K562 (cell line): ENCODE results near the gene CLCF1. TPM values are rescaled to one million over a fixed set of nuclear protein-coding genes. Genes with fewer than 3 reads are reported as not detected.
A peak's percentile ranks its signal among the peaks of the same experiment; 100 is the strongest.

Experiments used
- ATAC-seq: fragments of 200-7000 bp; cut with Tn5 transposase; 3 replicates; pipeline ENCODE4 v1.9.1; 2020; ENCODE audit warnings: moderate library complexity
- BruUV-seq: library from RNA; stranded (reverse); fragments of 400-500 nt; replicated peaks from 2 replicates; lab custom pipeline; 2021; lab: Mats Ljungman, UMichigan
- CTCF ChIA-PET: fragments of 300-600 bp; formaldehyde crosslinking; extraction: SDS; loops from one replicate; lab custom pipeline; 2021; ENCODE audit warnings: low intra/inter-chr PET ratio; lab: Yijun Ruan, JAX
- POLR2A ChIA-PET: fragments of 300-600, 350-650 bp; sonication (Branson Sonifier 250); formaldehyde crosslinking; extraction: SDS; loops from one replicate; lab custom pipeline; 2021; ENCODE audit warnings: antibody characterized with exemption, inconsistent platforms; lab: Yijun Ruan, JAX
- DNase-seq, 4 experiments: peaks; one replicate each; pipeline versions ENCODE4 v3.0.0 to v3.0.0-alpha.2; 2011 to 2018; ENCODE audit warnings: low spot score in 3 of 4, mixed read lengths in 3 of 4; ENCODE audit errors: extremely low read depth in 1 of 4
- FAIRE-seq: peaks from 2 replicates; lab custom pipeline; 2011; peaks lifted over from hg19 to GRCh38; lab: Jason Lieb, UNC
- H2AFZ ChIP-seq: 2 replicates; pipeline ENCODE4 v1.6.0; 2011; ENCODE audit warnings: low read depth, low read length, control low read depth, inconsistent platforms
- H3K27ac ChIP-seq: fragments of 200-600 bp; 3 replicates; pipeline ENCODE4 v1.8.0; 2011; ENCODE audit warnings: low read depth, mild to moderate bottlenecking, control low read depth, inconsistent platforms, low read length, moderate library complexity, mixed read lengths; ENCODE audit errors: extremely low read depth
- H3K27me3 ChIP-seq, 2 experiments: fragments of 300-600 bp in 1 of 2; 2 replicates in 1 of 2; 3 replicates in 1 of 2; pipeline versions ENCODE4 v1.6.0 to v1.8.0; 2011; ENCODE audit warnings: inconsistent platforms in 2 of 2, low read length in 2 of 2, mild to moderate bottlenecking in 1 of 2, mixed read lengths in 1 of 2, moderate library complexity in 1 of 2; ENCODE audit not compliant: control insufficient read depth in 2 of 2, insufficient read depth in 2 of 2
- H3K36me3 ChIP-seq: fragments of 300-600 bp; 3 replicates; pipeline ENCODE4 v1.8.0; 2011; ENCODE audit warnings: mild to moderate bottlenecking, low read length, inconsistent platforms; ENCODE audit not compliant: control insufficient read depth, insufficient read depth
- H3K4me1 ChIP-seq, 2 experiments: fragments of 200-600 bp in 1 of 2; replicated peaks in 1 of 2; 2 replicates in 1 of 2; 3 replicates in 1 of 2; pipeline versions ENCODE4 v1.5.1 to v1.8.0; 2011; ENCODE audit warnings: inconsistent platforms in 2 of 2, low read length in 2 of 2, mild to moderate bottlenecking in 1 of 2, mixed read lengths in 1 of 2, moderate library complexity in 1 of 2; ENCODE audit not compliant: control insufficient read depth in 2 of 2, insufficient read depth in 2 of 2
- H3K4me2 ChIP-seq: 2 replicates; pipeline ENCODE4 v1.6.1; 2011; ENCODE audit warnings: low read length, control low read depth, inconsistent platforms, mixed read lengths; ENCODE audit not compliant: insufficient read depth
- H3K4me3 ChIP-seq: fragments of 200-600 bp; sonication (generic), shearing (Covaris generic); 2 replicates; pipeline ENCODE4 v1.5.1; 2016; ENCODE audit warnings: control low read depth, inconsistent platforms
- H3K79me2 ChIP-seq: fragments of 200-600 bp; 3 replicates; pipeline ENCODE4 v1.8.0; 2011; ENCODE audit warnings: low read length, inconsistent platforms; ENCODE audit not compliant: control insufficient read depth, insufficient read depth
- H3K9ac ChIP-seq, 2 experiments: 2 replicates each; pipeline versions ENCODE4 v1.6.0 to v1.6.1; 2011; ENCODE audit warnings: low read depth in 2 of 2, low read length in 2 of 2, control low read depth in 1 of 2, inconsistent platforms in 1 of 2, mild to moderate bottlenecking in 1 of 2, mixed read lengths in 1 of 2; ENCODE audit not compliant: insufficient read depth in 1 of 2
- H3K9me1 ChIP-seq: one replicate; pipeline ENCODE4 v1.6.0; 2011; ENCODE audit warnings: inconsistent platforms, mild to moderate bottlenecking, low read length, moderate library complexity; ENCODE audit not compliant: control insufficient read depth, insufficient read depth
- H3K9me3 ChIP-seq: replicated peaks from 2 replicates; pipeline ENCODE4 v1.5.1; 2011; ENCODE audit warnings: low read depth, low read length, inconsistent platforms; ENCODE audit not compliant: control insufficient read depth, insufficient read depth
- H4K20me1 ChIP-seq: replicated peaks from 2 replicates; pipeline ENCODE4 v1.6.1; 2011; ENCODE audit warnings: low read length, inconsistent platforms, mixed read lengths; ENCODE audit not compliant: control insufficient read depth, insufficient read depth
- THAP12 ChIP-seq: fragments of 250-450 bp; sonication (Bioruptor Pico); IDR thresholded peaks from 2 replicates; pipeline ENCODE4 v1.9.0; 2021; ENCODE audit warnings: mild to moderate bottlenecking, inconsistent platforms
- UBTF ChIP-seq, 2 experiments: IDR thresholded peaks; 2 replicates each; pipeline ENCODE4 v1.6.1; 2012; ENCODE audit warnings: improper control_type of control experiment in 2 of 2, low read depth in 2 of 2, low read length in 2 of 2, borderline replicate concordance in 1 of 2
- WGBS: fragments of 100-300 bp; shearing (Covaris generic); methylation state at CpG from one replicate; pipeline ENCODE4 v1.1.6; 2016; ENCODE audit warnings: low coverage, mixed read lengths; ENCODE audit not compliant: insufficient coverage; ENCODE audit errors: missing lambda C conversion rate; 5-methylcytosine and 5-hydroxymethylcytosine counted together
- in situ Hi-C: fragments of 300-500 bp; cut with MboI; formaldehyde crosslinking; loops from 4 replicates; pipeline ENCODE4 v1.15.0; 2018; ENCODE audit warnings: inconsistent platforms, mixed read lengths
- intact Hi-C: fragments of 100-400 bp; cut with micrococcal nuclease; formaldehyde crosslinking; loops from 2 replicates; pipeline ENCODE4 v1.14.2; 2022
- polyA plus RNA-seq, 8 experiments: library from polyadenylated mRNA; depleted of rRNA in 4 of 8; stranded (reverse) in 5 of 8; unstranded in 3 of 8; fragments of >200 nt; fragmentation: Nextera tagmentation in 2 of 8; fragmentation: Illumina TruSeq in 1 of 8; extraction: Ambion mirVana in 2 of 8; extraction: Trizol in 1 of 8; gene quantifications; 2 replicates each; pipeline versions ENCODE4 v1.2.1 to v1.2.3, GENCODE V29; 2011 to 2014; ENCODE audit warnings: inconsistent platforms in 1 of 8, missing spikeins in 1 of 8
- total RNA-seq, 7 experiments: library from RNA; depleted of rRNA in 6 of 7; stranded (reverse); fragments of >200 nt in 6 of 7; fragmentation: Illumina TruSeq in 2 of 7; extraction: Trizol in 2 of 7; gene quantifications; 2 replicates each; pipeline versions ENCODE4 v1.2.1 to v1.2.3, GENCODE V29; 2011 to 2021; ENCODE audit warnings: low replicate concordance in 1 of 7
- TF ChIP-seq, protein P1 (sequence below): fragments of 450-650 bp; IDR thresholded peaks from 2 replicates; pipeline ENCODE4 v1.6.1; 2018; ENCODE audit not compliant: partially characterized antibody

The CLCF1 gene
- total and polyA plus RNA-seq, 9 of the 15 experiments (the other 6 are each of a cell fraction or from before 2014, with no cell fraction given): 0.49 to 5.8 (median 3.0) TPM

DNA sequence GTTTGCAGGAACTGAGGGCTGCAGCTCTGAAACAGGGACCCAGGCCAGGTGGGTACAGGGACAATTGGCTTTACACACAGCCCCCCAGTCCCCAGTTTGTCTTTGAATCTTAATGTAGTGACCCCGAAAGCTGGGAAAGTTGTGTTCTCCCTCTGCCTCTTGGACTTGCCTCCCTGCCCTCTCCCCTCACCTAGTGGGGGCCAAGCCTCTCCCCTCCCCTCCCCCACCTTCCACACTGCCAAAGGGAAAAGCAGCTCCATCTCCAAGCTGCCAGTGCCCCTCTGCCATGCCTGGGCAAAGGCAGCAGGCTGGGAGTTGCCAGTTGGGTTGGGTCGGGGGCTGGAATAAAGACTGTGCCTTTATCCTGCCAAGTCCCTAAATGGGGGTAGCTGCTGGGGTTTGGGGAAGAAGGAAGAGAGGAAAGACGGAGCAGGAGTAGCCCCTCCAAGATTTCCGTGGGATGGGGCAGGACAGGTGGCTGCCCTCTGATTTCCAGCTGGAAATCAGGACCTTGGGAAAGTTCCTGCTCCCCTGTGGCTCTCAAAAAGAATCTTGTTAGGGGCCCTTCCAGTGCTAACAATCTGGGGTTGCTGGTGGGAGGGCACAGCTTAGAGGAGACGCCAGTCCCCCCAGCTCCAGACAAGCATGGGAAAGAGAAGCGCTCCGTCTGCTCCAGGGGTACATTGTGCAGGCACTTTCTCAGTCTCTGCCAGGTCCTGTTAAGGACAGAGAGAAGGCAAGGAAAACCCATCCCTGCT lies 2.8 kb upstream of the CLCF1 start:
- CTCF ChIA-PET: interaction anchor here (4.1 kb wide), 1 partner anchor 19 kb away, joined by 21 read pairs; no protein-coding TSS in a partner anchor
- H3K9ac ChIP-seq: peak overlapping the region in 1 of 2 experiments; percentile 71; a peak in 1 of 4 replicates
- no peak overlapping the region for H3K4me3 ChIP-seq
- H3K4me2 ChIP-seq: no peak overlapping the region
- TF ChIP-seq, protein P1, sequence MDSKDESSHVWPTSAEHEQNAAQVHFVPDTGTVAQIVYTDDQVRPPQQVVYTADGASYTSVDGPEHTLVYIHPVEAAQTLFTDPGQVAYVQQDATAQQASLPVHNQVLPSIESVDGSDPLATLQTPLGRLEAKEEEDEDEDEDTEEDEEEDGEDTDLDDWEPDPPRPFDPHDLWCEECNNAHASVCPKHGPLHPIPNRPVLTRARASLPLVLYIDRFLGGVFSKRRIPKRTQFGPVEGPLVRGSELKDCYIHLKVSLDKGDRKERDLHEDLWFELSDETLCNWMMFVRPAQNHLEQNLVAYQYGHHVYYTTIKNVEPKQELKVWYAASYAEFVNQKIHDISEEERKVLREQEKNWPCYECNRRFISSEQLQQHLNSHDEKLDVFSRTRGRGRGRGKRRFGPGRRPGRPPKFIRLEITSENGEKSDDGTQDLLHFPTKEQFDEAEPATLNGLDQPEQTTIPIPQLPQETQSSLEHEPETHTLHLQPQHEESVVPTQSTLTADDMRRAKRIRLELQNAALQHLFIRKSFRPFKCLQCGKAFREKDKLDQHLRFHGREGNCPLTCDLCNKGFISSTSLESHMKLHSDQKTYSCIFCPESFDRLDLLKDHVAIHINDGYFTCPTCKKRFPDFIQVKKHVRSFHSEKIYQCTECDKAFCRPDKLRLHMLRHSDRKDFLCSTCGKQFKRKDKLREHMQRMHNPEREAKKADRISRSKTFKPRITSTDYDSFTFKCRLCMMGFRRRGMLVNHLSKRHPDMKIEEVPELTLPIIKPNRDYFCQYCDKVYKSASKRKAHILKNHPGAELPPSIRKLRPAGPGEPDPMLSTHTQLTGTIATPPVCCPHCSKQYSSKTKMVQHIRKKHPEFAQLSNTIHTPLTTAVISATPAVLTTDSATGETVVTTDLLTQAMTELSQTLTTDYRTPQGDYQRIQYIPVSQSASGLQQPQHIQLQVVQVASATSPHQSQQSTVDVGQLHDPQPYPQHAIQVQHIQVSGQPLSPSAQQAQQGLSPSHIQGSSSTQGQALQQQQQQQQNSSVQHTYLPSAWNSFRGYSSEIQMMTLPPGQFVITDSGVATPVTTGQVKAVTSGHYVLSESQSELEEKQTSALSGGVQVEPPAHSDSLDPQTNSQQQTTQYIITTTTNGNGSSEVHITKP: peak; percentile 24
- TF ChIP-seq UBTF (IDR thresholded peaks at IDR 0.05; ENCODE audit: borderline replicate concordance in 1 of 2, low read depth in 2 of 2, low read length in 2 of 2) (no peak), THAP12 (CRISPR knock-in tag) (no peak)
- TF ChIP-seq, all 486 proteins: peak for 1
- intact Hi-C loops (no loop called here), in situ Hi-C loops (no loop called here)
- H3K79me2 ChIP-seq: peaks cover 30% of the 10 kb centered on the region; the same call in 2 of the 3 replicates
- WGBS: 55% methylated on average over 5 of the region's 7 CpGs
- BruUV-seq: no TSS peak
- no peaks in the 10 kb centered on the region for H3K9me1 ChIP-seq
- peaks cover 63 to 82% of the 10 kb centered on the region in 2 experiments for H3K4me1 ChIP-seq
- DNase-seq (no peak), FAIRE-seq (no peak), ATAC-seq (no peak)
- H3K9me3 ChIP-seq: no peaks in the 10 kb centered on the region
- H3K27me3 ChIP-seq: no peaks in the 10 kb centered on the region
- H2AFZ ChIP-seq: no peak overlapping the region
- no peaks in the 10 kb centered on the region for H4K20me1 ChIP-seq
- POLR2A ChIA-PET: interaction anchor here (0.5 to 1.8 kb wide), 11 partner anchors 11 to 243 kb away, joined by 3 to 5 read pairs (median 3); partner anchors contain the start of gene PPP1CA
- H3K27ac ChIP-seq: no peak overlapping the region
- H3K36me3 ChIP-seq: no peaks in the 10 kb centered on the region
